Lung (tissue), 12 donors: ENCODE results near the gene ZXDC. TPM values are rescaled to one million over a fixed set of nuclear protein-coding genes. Genes with fewer than 3 reads are reported as not detected.

ENCODE experiments used
- ATAC-seq: fragments of 200-7000 bp; cut with Tn5 transposase; one replicate; pipeline ENCODE4 v1.9.1; 2020; ENCODE audit warnings: moderate number of reproducible peaks; ENCODE audit not compliant: insufficient read depth, low FRiP score
- DNase-seq, 3 donors: peaks; one replicate each; pipeline ENCODE4 v3.0.0-alpha.2; 2013 to 2017
- H3K27ac ChIP-seq, 2 donors: one replicate each; pipeline ENCODE4 v1.5.1; 2013; ENCODE audit warnings: mild to moderate bottlenecking in 2 of 2, moderate library complexity in 2 of 2, control low read depth in 1 of 2, inconsistent platforms in 1 of 2, low read depth in 1 of 2, low read length in 1 of 2
- H3K27me3 ChIP-seq, 3 donors: one replicate each; pipeline ENCODE4 v1.5.1; 2013; ENCODE audit warnings: low read length in 2 of 3; ENCODE audit not compliant: control insufficient read depth in 3 of 3, insufficient read depth in 3 of 3
- H3K36me3 ChIP-seq, 4 donors: one replicate each; pipeline ENCODE4 v1.5.1; 2013; ENCODE audit warnings: low read length in 4 of 4, mild to moderate bottlenecking in 1 of 4, moderate library complexity in 1 of 4; ENCODE audit not compliant: control insufficient read depth in 4 of 4, insufficient read depth in 4 of 4
- H3K4me1 ChIP-seq, 5 donors: one replicate each; pipeline ENCODE4 v1.5.1; 2013; ENCODE audit warnings: low read length in 5 of 5, mild to moderate bottlenecking in 2 of 5, moderate library complexity in 1 of 5; ENCODE audit not compliant: control insufficient read depth in 5 of 5, insufficient read depth in 5 of 5
- H3K4me3 ChIP-seq: one replicate; pipeline ENCODE4 v1.5.1; 2013; ENCODE audit warnings: mild to moderate bottlenecking, control low read depth, moderate library complexity
- H3K9ac ChIP-seq, 2 donors: one replicate each; pipeline ENCODE4 v1.5.1; 2013; ENCODE audit warnings: low read length in 2 of 2, control low read depth in 1 of 2; ENCODE audit not compliant: insufficient read depth in 1 of 2
- H3K9me3 ChIP-seq, 4 donors: one replicate each; pipeline ENCODE4 v1.5.1; 2013; ENCODE audit warnings: low read length in 3 of 4, mild to moderate bottlenecking in 1 of 4, moderate library complexity in 1 of 4; ENCODE audit not compliant: control insufficient read depth in 4 of 4, insufficient read depth in 3 of 4
- WGBS, 2 donors: extraction: QIAGEN DNeasy Blood & Tissue Kit; methylation state at CpG; one replicate each; pipeline ENCODE4 v1.1.7; 2013; 5-methylcytosine and 5-hydroxymethylcytosine counted together
- polyA plus RNA-seq, 2 donors: library from polyadenylated mRNA; stranded (reverse); fragments of 200-250 nt; gene quantifications; one replicate each; pipeline ENCODE4 v1.2.1, GENCODE V29; 2013
- total RNA-seq, 2 donors: library from RNA; depleted of rRNA in 1 of 2; stranded (reverse); fragments of >200 nt in 1 of 2; gene quantifications; one replicate each; pipeline ENCODE4 v1.2.1, GENCODE V29; 2014 to 2021
- TF ChIP-seq, protein P1 (sequence below): IDR thresholded peaks from 2 replicates; pipeline ENCODE4 v1.5.1; 2012; ENCODE audit warnings: mild to moderate bottlenecking; ENCODE audit errors: control extremely low read depth, extremely low read depth
- donor health status: control.
- donor health status: control.
- donor health status: Bipolar disorder and iron deficiency.
- donor health status: healthy.
- donor health status: DM: yes; HTN: yes; CAD: no.

Gene ZXDC
- total and polyA plus RNA-seq, 4 donors, result 12.9 to 49.5 (median 29.8) TPM

DNA sequence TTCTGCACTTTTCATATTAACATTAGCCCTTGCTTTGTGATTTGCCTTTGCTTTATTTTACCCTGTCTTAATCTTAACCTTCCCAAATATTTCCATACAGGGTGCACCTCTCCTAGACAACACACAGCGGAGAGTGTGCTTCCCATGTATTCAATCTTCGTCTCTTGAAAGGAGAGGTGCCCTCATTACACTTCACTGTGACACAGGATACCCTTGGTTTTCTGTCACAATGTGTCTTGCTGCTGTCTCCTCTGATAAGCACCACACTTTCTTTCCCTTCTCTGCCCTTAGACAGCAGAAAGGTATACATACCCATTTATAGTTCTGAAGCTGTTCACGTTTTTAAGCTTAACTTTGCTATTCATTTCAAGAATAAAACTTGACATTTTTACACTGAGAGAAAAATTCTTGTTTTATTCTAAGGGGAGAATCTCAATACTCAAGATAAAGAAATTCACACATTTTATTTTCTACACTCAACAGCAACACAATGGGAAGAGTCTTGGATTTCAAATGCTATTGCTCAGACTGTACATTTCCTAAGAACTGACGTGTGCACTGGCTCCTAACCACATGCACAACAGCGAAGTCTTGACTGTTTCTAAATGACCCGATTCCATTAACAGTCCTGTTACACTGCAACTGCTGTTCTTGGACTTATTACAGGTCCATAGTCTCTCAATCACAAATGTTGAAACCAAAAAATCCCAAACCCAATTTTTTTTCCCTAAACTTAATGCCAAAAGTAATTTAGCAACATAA is 21.1 kb downstream of the ZXDC start:
- TF ChIP-seq, protein P1, sequence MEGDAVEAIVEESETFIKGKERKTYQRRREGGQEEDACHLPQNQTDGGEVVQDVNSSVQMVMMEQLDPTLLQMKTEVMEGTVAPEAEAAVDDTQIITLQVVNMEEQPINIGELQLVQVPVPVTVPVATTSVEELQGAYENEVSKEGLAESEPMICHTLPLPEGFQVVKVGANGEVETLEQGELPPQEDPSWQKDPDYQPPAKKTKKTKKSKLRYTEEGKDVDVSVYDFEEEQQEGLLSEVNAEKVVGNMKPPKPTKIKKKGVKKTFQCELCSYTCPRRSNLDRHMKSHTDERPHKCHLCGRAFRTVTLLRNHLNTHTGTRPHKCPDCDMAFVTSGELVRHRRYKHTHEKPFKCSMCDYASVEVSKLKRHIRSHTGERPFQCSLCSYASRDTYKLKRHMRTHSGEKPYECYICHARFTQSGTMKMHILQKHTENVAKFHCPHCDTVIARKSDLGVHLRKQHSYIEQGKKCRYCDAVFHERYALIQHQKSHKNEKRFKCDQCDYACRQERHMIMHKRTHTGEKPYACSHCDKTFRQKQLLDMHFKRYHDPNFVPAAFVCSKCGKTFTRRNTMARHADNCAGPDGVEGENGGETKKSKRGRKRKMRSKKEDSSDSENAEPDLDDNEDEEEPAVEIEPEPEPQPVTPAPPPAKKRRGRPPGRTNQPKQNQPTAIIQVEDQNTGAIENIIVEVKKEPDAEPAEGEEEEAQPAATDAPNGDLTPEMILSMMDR, result no peak
- WGBS, 2 donors, result 71 to 88% methylated on average over 6 of the region's 6 CpGs

DNA sequence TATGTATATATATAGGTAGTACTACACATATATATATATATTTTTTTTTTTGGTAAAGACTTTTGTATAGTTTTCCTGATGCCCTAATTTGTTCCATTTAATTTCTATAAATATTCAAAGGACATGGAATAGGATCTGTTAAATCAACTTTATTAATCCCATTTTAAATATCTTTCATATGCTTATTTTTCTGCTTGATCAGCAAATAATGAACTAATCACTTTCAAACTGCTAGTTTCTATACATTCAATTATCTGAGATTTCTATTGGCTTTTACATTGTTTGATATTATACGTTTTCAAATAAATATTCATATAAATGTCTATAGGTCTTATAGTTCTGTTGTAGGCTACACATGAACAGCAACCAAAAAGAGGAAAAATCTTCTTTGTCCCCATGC is 21.7 kb downstream of the ZXDC start:
- Histone ChIP-seq H3K9me3 (no peaks in the 10 kb centered on the region), H3K36me3 (peaks cover 7 to 46% (median 21%) of the 10 kb centered on the region in 4 donors), H3K27ac (no peak overlapping the region), H3K4me1 (no peaks in the 10 kb centered on the region), H3K9ac (no peak overlapping the region), H3K4me3 (no peak overlapping the region), H3K27me3 (no peaks in the 10 kb centered on the region)
- WGBS, 2 donors, result 89 to 93% methylated on average over 1 of the region's 1 CpG
- TF ChIP-seq, protein P1, result no peak
- DNase-seq (no peak), ATAC-seq (no peak)

More for the DNA sequence above, 21.1 kb downstream of the ZXDC start:
- no peak overlapping the region for H3K9ac ChIP-seq
- no peak for DNase-seq
- no peaks in the 10 kb centered on the region for H3K4me1 ChIP-seq
- no peaks in the 10 kb centered on the region for H3K27me3 ChIP-seq
- H3K36me3 ChIP-seq, result peaks cover 10 to 45% (median 21%) of the 10 kb centered on the region in 4 donors
- H3K4me3 ChIP-seq, result no peak overlapping the region
- H3K9me3 ChIP-seq, result no peaks in the 10 kb centered on the region
- no peak for ATAC-seq
- no peak overlapping the region for H3K27ac ChIP-seq

DNA sequence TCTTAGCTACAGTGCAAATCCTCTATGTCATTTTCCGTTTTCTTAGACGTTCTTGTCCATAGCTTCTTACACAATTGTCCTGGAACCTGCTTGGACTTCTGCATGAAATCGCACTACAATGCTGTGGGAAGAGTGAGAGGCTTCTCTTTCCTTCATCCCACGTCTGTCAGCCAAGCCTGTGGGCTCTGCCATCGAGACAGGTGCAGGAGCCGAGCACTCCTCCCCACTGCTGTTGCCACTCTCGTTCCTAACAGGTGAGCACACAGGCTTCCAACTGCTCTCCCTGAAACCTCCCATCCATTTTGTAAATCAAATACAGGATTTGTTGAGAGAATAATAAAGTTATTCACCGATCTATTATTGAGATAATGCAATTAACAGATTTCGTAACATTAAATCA is 23.5 kb downstream of the ZXDC start:
- Histone ChIP-seq H3K4me3 (no peak overlapping the region), H3K4me1 (peaks cover 0 to 5% (median 0%) of the 10 kb centered on the region in 5 donors), H3K36me3 (peaks cover 2 to 48% (median 26%) of the 10 kb centered on the region in 4 donors), H3K9me3 (no peaks in the 10 kb centered on the region), H3K27ac (no peak overlapping the region), H3K27me3 (no peaks in the 10 kb centered on the region), H3K9ac (no peak overlapping the region)
- ATAC-seq, result no peak
- no peak for DNase-seq
- WGBS, 2 donors, result 88 to 93% methylated on average over 9 of the region's 9 CpGs
- TF ChIP-seq, protein P1, result no peak

DNA sequence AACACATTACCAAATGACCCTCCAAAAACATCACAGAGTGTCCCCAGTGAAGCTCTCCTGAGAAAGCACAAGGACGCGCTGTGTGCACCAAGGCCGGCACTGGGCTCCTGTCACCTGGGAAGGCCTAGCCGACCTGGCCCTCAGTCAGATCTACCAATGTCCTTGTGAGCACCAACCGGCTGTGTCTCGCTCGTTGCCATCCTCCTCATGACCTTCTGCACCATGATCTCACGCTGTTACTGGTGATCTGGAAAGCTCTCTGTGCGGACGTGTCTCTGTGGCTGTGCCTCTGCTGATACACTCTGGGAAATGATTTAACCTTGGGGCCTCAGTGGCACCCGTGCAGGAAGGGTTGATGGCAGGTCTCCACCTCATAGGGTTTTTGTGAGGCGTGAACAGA is 24.2 kb downstream of the ZXDC start:
- no peak for DNase-seq
- Histone ChIP-seq H3K9me3 (no peaks in the 10 kb centered on the region), H3K36me3 (peaks cover 2 to 41% (median 22%) of the 10 kb centered on the region in 4 donors), H3K4me1 (peaks cover 0 to 10% (median 0%) of the 10 kb centered on the region in 5 donors), H3K27me3 (no peaks in the 10 kb centered on the region), H3K27ac (no peak overlapping the region), H3K9ac (no peak overlapping the region), H3K4me3 (no peak overlapping the region)
- 94% methylated on average over 12 of the region's 12 CpGs for WGBS, 2 donors
- TF ChIP-seq, protein P1, result no peak
- ATAC-seq, result no peak
